ENCODE measurements around the gene NBEA. TPM values are rescaled to one million over a fixed set of nuclear protein-coding genes. Genes with fewer than 3 reads are reported as not detected.

Gene NBEA
- total and polyA plus RNA-seq, 2 experiments from 2014 or later = 9.1 to 29.1 TPM

DNA sequence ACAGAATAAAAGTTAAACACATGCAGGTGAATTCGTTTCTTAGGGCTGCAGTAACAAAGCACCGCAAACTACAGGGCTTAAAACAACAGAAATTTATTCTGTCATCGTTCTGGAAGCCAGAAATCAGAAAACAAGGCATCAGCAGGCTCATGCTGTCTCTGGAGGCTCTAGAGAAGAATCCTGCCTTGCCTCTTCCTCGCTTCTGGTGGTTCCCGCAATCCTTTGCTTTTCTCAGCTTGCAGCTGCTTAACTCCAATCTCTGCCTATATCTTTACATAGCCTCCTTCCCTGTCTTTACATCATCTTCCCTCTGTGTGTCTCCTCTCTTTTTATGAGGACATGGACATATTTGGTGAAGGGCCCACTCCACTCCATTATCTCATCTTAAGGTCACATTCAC is 6.2 kb upstream of the NBEA start:
- no peak overlapping the region; the same call in 1 of the 2 replicates for H3K27ac Mint-ChIP-seq
- Histone ChIP-seq H3K79me2 (replicated peaks; ENCODE audit: insufficient read depth) (no peaks in the 10 kb centered on the region), H3K27me3 (ENCODE audit: insufficient read depth) (no peaks in the 10 kb centered on the region), H3F3A (replicated peaks; ENCODE audit: low read depth) (no peaks in the 10 kb centered on the region), H3K4me3 (no peak overlapping the region), H3K4me2 (no peak overlapping the region), H3K27ac (ENCODE audit: low read depth) (no peak overlapping the region), H3K36me3 (ENCODE audit: insufficient read depth) (no peaks in the 10 kb centered on the region), H2AFZ (no peak overlapping the region), H4K20me1 (replicated peaks; ENCODE audit: insufficient read depth) (no peaks in the 10 kb centered on the region), H3K4me1 (ENCODE audit: insufficient read depth) (peaks cover 27% of the 10 kb centered on the region), H3K9me2 (ENCODE audit: insufficient read depth) (no peaks in the 10 kb centered on the region)
- peaks cover 3% of the 10 kb centered on the region for H3K27me3 Mint-ChIP-seq (ENCODE audit: insufficient read depth, low read depth, poor library complexity)
- H3K36me3 Mint-ChIP-seq (ENCODE audit: low read depth) = no peaks in the 10 kb centered on the region; the same call in 1 of the 3 replicates
- ATAC-seq (peak; percentile 55), DNase-seq (ENCODE audit: low spot score) (no peak)
- H3K9me3 Mint-ChIP-seq = no peaks in the 10 kb centered on the region; the same call in none of the 3 replicates
- no peak overlapping the region for H3K4me3 Mint-ChIP-seq
- H3K4me1 Mint-ChIP-seq = peaks cover 39% of the 10 kb centered on the region
- TF ChIP-seq CTCF (conservative IDR thresholded peaks at IDR 0.05; ENCODE audit: low read depth in 2 of 2) (no peak), ZNF114 (CRISPR knock-in tag; IDR thresholded peaks at IDR 0.05) (no peak), CREB1 (CRISPR knock-in tag; IDR thresholded peaks at IDR 0.05; ENCODE audit: low read depth) (no peak), ETS1 (IDR thresholded peaks at IDR 0.05) (no peak)
- TF ChIP-seq, protein P1, sequence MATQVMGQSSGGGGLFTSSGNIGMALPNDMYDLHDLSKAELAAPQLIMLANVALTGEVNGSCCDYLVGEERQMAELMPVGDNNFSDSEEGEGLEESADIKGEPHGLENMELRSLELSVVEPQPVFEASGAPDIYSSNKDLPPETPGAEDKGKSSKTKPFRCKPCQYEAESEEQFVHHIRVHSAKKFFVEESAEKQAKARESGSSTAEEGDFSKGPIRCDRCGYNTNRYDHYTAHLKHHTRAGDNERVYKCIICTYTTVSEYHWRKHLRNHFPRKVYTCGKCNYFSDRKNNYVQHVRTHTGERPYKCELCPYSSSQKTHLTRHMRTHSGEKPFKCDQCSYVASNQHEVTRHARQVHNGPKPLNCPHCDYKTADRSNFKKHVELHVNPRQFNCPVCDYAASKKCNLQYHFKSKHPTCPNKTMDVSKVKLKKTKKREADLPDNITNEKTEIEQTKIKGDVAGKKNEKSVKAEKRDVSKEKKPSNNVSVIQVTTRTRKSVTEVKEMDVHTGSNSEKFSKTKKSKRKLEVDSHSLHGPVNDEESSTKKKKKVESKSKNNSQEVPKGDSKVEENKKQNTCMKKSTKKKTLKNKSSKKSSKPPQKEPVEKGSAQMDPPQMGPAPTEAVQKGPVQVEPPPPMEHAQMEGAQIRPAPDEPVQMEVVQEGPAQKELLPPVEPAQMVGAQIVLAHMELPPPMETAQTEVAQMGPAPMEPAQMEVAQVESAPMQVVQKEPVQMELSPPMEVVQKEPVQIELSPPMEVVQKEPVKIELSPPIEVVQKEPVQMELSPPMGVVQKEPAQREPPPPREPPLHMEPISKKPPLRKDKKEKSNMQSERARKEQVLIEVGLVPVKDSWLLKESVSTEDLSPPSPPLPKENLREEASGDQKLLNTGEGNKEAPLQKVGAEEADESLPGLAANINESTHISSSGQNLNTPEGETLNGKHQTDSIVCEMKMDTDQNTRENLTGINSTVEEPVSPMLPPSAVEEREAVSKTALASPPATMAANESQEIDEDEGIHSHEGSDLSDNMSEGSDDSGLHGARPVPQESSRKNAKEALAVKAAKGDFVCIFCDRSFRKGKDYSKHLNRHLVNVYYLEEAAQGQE (IDR thresholded peaks at IDR 0.05; ENCODE audit: unreplicated experiment) = no peak

DNA sequence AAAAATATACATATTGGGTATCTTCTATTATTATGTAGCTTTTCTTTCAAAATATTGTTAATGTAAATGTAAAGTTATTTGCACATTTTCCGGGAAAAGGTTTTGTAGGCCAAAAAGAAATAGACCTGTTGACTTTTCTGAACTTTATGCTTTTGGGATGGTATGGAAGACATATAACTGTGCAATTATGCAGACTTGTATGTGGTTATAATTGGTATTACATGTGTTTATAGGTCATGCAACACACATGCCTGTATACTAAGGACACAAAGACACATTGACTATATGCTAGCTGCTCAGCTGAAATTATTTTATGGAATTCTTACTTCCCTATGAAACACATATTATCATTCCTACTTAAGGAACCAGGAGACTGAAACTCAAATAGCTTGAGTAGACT is 2.3 kb upstream of the NBEA start:
- no peak overlapping the region for H3K4me3 Mint-ChIP-seq
- H3K4me1 Mint-ChIP-seq = peaks cover 48% of the 10 kb centered on the region
- Histone ChIP-seq H3K9me2 (ENCODE audit: insufficient read depth) (no peaks in the 10 kb centered on the region), H3K79me2 (replicated peaks; ENCODE audit: insufficient read depth) (peaks cover 14% of the 10 kb centered on the region), H4K20me1 (replicated peaks; ENCODE audit: insufficient read depth) (peaks cover 7% of the 10 kb centered on the region), H3K27me3 (ENCODE audit: insufficient read depth) (peaks cover 14% of the 10 kb centered on the region), H3K4me2 (no peak overlapping the region), H3K36me3 (ENCODE audit: insufficient read depth) (no peaks in the 10 kb centered on the region), H3K4me1 (ENCODE audit: insufficient read depth) (peaks cover 36% of the 10 kb centered on the region), H3K27ac (ENCODE audit: low read depth) (no peak overlapping the region), H3K4me3 (no peak overlapping the region), H3F3A (replicated peaks; ENCODE audit: low read depth) (no peaks in the 10 kb centered on the region), H2AFZ (no peak overlapping the region)
- no peak overlapping the region for H3K27ac Mint-ChIP-seq
- no peaks in the 10 kb centered on the region; the same call in 2 of the 3 replicates for H3K9me3 Mint-ChIP-seq
- TF ChIP-seq POLR2AphosphoS5 (IDR thresholded peaks at IDR 0.05; ENCODE audit: low read depth) = no peak
- no peak for TF ChIP-seq NANOG (IDR thresholded peaks at IDR 0.05; ENCODE audit: borderline replicate concordance)
- TF ChIP-seq, protein P1 (IDR thresholded peaks at IDR 0.05; ENCODE audit: unreplicated experiment) = no peak
- no peak for TF ChIP-seq EZH2phosphoT487 (IDR thresholded peaks at IDR 0.05; ENCODE audit: unreplicated experiment)
- peaks cover 18% of the 10 kb centered on the region for H3K27me3 Mint-ChIP-seq (ENCODE audit: insufficient read depth, low read depth, poor library complexity)
- peaks cover 3% of the 10 kb centered on the region; the same call in 2 of the 3 replicates for H3K36me3 Mint-ChIP-seq (ENCODE audit: low read depth)
- no peak for DNase-seq (ENCODE audit: low spot score)
- ATAC-seq = no peak

Measured in GM23338 (cell line).